Neuronal stem cell (in vitro differentiated cells): ENCODE results near the gene UGCG.

Source experiments
- DNase-seq: peaks from one replicate; pipeline ENCODE4 v3.0.0-alpha.2; 2013; ENCODE audit warnings: low spot score
- H2AFZ ChIP-seq: one replicate; pipeline ENCODE4 v1.6.1; 2013; ENCODE audit warnings: mild to moderate bottlenecking, low read length, inconsistent platforms
- H2AK5ac ChIP-seq: 2 replicates; pipeline ENCODE4 v1.6.1; 2013; ENCODE audit warnings: low read depth, mild to moderate bottlenecking, inconsistent platforms, low read length, moderate library complexity, mixed read lengths
- H2BK120ac ChIP-seq: 2 replicates; pipeline ENCODE4 v1.6.1; 2013; ENCODE audit warnings: low read depth, mild to moderate bottlenecking, inconsistent platforms, low read length, moderate library complexity, mixed read lengths
- H2BK12ac ChIP-seq: one replicate; pipeline ENCODE4 v1.6.1; 2013; ENCODE audit warnings: low read length, inconsistent platforms
- H2BK15ac ChIP-seq: 2 replicates; pipeline ENCODE4 v1.6.1; 2013; ENCODE audit warnings: mild to moderate bottlenecking, low read length, inconsistent platforms, mixed read lengths
- H2BK5ac ChIP-seq: one replicate; pipeline ENCODE4 v1.6.1; 2013; ENCODE audit warnings: inconsistent platforms, mild to moderate bottlenecking, low read length, moderate library complexity
- H3K14ac ChIP-seq: one replicate; pipeline ENCODE4 v1.6.1; 2013; ENCODE audit warnings: low read length, inconsistent platforms
- H3K18ac ChIP-seq: 2 replicates; pipeline ENCODE4 v1.6.1; 2013; ENCODE audit warnings: low read length, inconsistent platforms
- H3K23ac ChIP-seq: 2 replicates; pipeline ENCODE4 v1.6.1; 2013; ENCODE audit warnings: low read depth, mild to moderate bottlenecking, mixed read lengths, low read length, inconsistent platforms; ENCODE audit not compliant: poor library complexity
- H3K27ac ChIP-seq: replicated peaks from 3 replicates; pipeline ENCODE4 v1.5.1; 2013; ENCODE audit warnings: low read length, inconsistent platforms
- H3K27me3 ChIP-seq, 3 experiments: 2 replicates each; pipeline ENCODE4 v1.6.1; 2013; ENCODE audit warnings: low read length in 3 of 3, mild to moderate bottlenecking in 2 of 3, inconsistent platforms in 1 of 3, low read depth in 1 of 3, mixed read lengths in 1 of 3, moderate library complexity in 1 of 3; ENCODE audit not compliant: control insufficient read depth in 3 of 3, insufficient read depth in 3 of 3
- H3K36me3 ChIP-seq, 2 donors: replicated peaks in 1 of 2; 2 replicates each; pipeline ENCODE4 v1.6.1; 2013; ENCODE audit warnings: low read length in 2 of 2; ENCODE audit not compliant: control insufficient read depth in 2 of 2, insufficient read depth in 2 of 2
- H3K4ac ChIP-seq: 2 replicates; pipeline ENCODE4 v1.6.1; 2013; ENCODE audit warnings: inconsistent platforms, mild to moderate bottlenecking, low read length, moderate library complexity
- H3K4me1 ChIP-seq, 2 donors: 1 replicate in 1 of 2; 2 replicates in 1 of 2; pipeline ENCODE4 v1.6.1; 2013; ENCODE audit warnings: low read length in 2 of 2, low read depth in 1 of 2; ENCODE audit not compliant: control insufficient read depth in 2 of 2, insufficient read depth in 1 of 2
- H3K4me2 ChIP-seq: one replicate; pipeline ENCODE4 v1.6.1; 2013; ENCODE audit warnings: mild to moderate bottlenecking, low read length, inconsistent platforms; ENCODE audit not compliant: insufficient read depth, poor library complexity, severe bottlenecking
- H3K4me3 ChIP-seq, 2 donors: 2 replicates each; pipeline ENCODE4 v1.5.1; 2013; ENCODE audit warnings: low read length in 2 of 2, mild to moderate bottlenecking in 2 of 2, inconsistent platforms in 1 of 2, moderate library complexity in 1 of 2
- H3K79me1 ChIP-seq: one replicate; pipeline ENCODE4 v1.6.1; 2013; ENCODE audit warnings: low read depth, mild to moderate bottlenecking, inconsistent platforms, low read length, moderate library complexity
- H3K9ac ChIP-seq: one replicate; pipeline ENCODE4 v1.6.1; 2013; ENCODE audit warnings: mild to moderate bottlenecking, low read depth, low read length, inconsistent platforms; ENCODE audit not compliant: poor library complexity
- H3K9me3 ChIP-seq, 2 donors: replicated peaks in 1 of 2; 2 replicates each; pipeline versions ENCODE3 to v1.6.1; 2013; ENCODE audit warnings: low read length in 2 of 2, mild to moderate bottlenecking in 2 of 2, inconsistent platforms in 1 of 2, low read depth in 1 of 2, mixed read lengths in 1 of 2, moderate library complexity in 1 of 2; ENCODE audit not compliant: control insufficient read depth in 2 of 2, insufficient read depth in 1 of 2
- H4K8ac ChIP-seq: one replicate; pipeline ENCODE4 v1.6.1; 2013; ENCODE audit warnings: low read depth, mild to moderate bottlenecking, inconsistent platforms, low read length, moderate library complexity
- H4K91ac ChIP-seq: one replicate; pipeline ENCODE4 v1.6.1; 2013; ENCODE audit warnings: low read length, low read depth, mild to moderate bottlenecking, inconsistent platforms; ENCODE audit not compliant: poor library complexity
- WGBS, 2 donors: extraction: QIAGEN DNeasy Blood & Tissue Kit; methylation state at CpG; one replicate each; pipeline ENCODE4 v1.1.7; 2013; ENCODE audit warnings: missing lambda C conversion rate in 2 of 2, mixed read lengths in 1 of 2; ENCODE audit not compliant: insufficient read length in 2 of 2, insufficient replicate concordance in 1 of 2; ENCODE audit errors: extremely low coverage in 2 of 2; 5-methylcytosine and 5-hydroxymethylcytosine counted together

Gene UGCG

GRCh38 chr9:111904026-111904425 lies 7.4 kb downstream of the UGCG start:
- no peaks in the 10 kb centered on the region for H3K36me3 ChIP-seq
- no peak overlapping the region for H2AK5ac ChIP-seq
- H2BK12ac ChIP-seq: no peak overlapping the region
- H3K4me1 ChIP-seq: no peaks in the 10 kb centered on the region
- H2BK120ac ChIP-seq: no peak overlapping the region
- no peak overlapping the region for H3K9ac ChIP-seq
- DNase-seq: no peak
- no peak overlapping the region for H4K91ac ChIP-seq
- no peak overlapping the region for H4K8ac ChIP-seq
- WGBS, 2 donors: no CpG with 5 or more reads among the region's 2 CpGs
- H3K4me2 ChIP-seq: no peak overlapping the region
- no peak overlapping the region for H2AFZ ChIP-seq
- H3K27me3 ChIP-seq: no peaks in the 10 kb centered on the region
- H3K14ac ChIP-seq: no peak overlapping the region
- H3K23ac ChIP-seq: no peak overlapping the region
- H3K9me3 ChIP-seq: peaks cover 0 to 4% of the 10 kb centered on the region in 2 donors
- H3K4me3 ChIP-seq: no peak overlapping the region
- no peak overlapping the region for H3K4ac ChIP-seq
- no peak overlapping the region for H3K27ac ChIP-seq
- H3K79me1 ChIP-seq: peaks cover 9% of the 10 kb centered on the region
- H2BK15ac ChIP-seq: no peak overlapping the region
- H3K18ac ChIP-seq: no peak overlapping the region
- H2BK5ac ChIP-seq: no peak overlapping the region

GRCh38 chr9:111904891-111905291 lies 8.3 kb downstream of the UGCG start:
- Histone ChIP-seq H3K9ac (no peak overlapping the region), H2AK5ac (no peak overlapping the region), H3K18ac (no peak overlapping the region), H2BK5ac (no peak overlapping the region), H3K27me3 (no peaks in the 10 kb centered on the region), H3K23ac (no peak overlapping the region), H3K27ac (no peak overlapping the region), H4K91ac (no peak overlapping the region), H4K8ac (no peak overlapping the region), H2BK120ac (no peak overlapping the region), H2BK15ac (no peak overlapping the region), H3K14ac (no peak overlapping the region), H3K4ac (no peak overlapping the region), H3K4me1 (no peaks in the 10 kb centered on the region), H3K4me3 (no peak overlapping the region), H3K79me1 (peaks cover 9% of the 10 kb centered on the region), H2AFZ (no peak overlapping the region), H3K9me3 (peaks cover 0 to 4% of the 10 kb centered on the region in 2 donors), H3K4me2 (no peak overlapping the region), H2BK12ac (no peak overlapping the region), H3K36me3 (no peaks in the 10 kb centered on the region)
- DNase-seq: no peak
- no CpG with 5 or more reads among the region's 5 CpGs for WGBS, 2 donors

- Histone ChIP-seq H3K79me1 (peaks cover 9% of the 10 kb centered on the region), H3K27ac (no peak overlapping the region), H3K4me2 (no peak overlapping the region), H3K4me1 (no peaks in the 10 kb centered on the region), H3K23ac (no peak overlapping the region), H3K4ac (no peak overlapping the region), H2BK12ac (no peak overlapping the region), H2AFZ (no peak overlapping the region), H2BK15ac (no peak overlapping the region), H3K14ac (no peak overlapping the region), H3K36me3 (no peaks in the 10 kb centered on the region), H4K91ac (no peak overlapping the region), H2BK5ac (no peak overlapping the region), H3K18ac (no peak overlapping the region), H2AK5ac (no peak overlapping the region), H3K9ac (no peak overlapping the region), H3K27me3 (no peaks in the 10 kb centered on the region), H3K4me3 (no peak overlapping the region), H4K8ac (no peak overlapping the region), H2BK120ac (no peak overlapping the region), H3K9me3 (peaks cover 0 to 4% of the 10 kb centered on the region in 2 donors)
- no peak for DNase-seq
- WGBS, 2 donors: no CpG with 5 or more reads among the region's 5 CpGs
Observed at GRCh38 chr9:111907147-111907546, 10.5 kb downstream of the UGCG start.

GRCh38 chr9:111909444-111909843 lies 12.8 kb downstream of the UGCG start:
- Histone ChIP-seq H2AK5ac (no peak overlapping the region), H2AFZ (no peak overlapping the region), H2BK12ac (no peak overlapping the region), H4K8ac (no peak overlapping the region), H4K91ac (no peak overlapping the region), H3K4me1 (no peaks in the 10 kb centered on the region), H3K14ac (no peak overlapping the region), H3K9ac (no peak overlapping the region), H3K27ac (no peak overlapping the region), H2BK15ac (no peak overlapping the region), H3K9me3 (peaks cover 0 to 4% of the 10 kb centered on the region in 2 donors), H3K79me1 (no peaks in the 10 kb centered on the region), H3K4me2 (no peak overlapping the region), H3K4me3 (no peak overlapping the region), H3K27me3 (no peaks in the 10 kb centered on the region), H3K36me3 (peaks cover 0 to under 1% of the 10 kb centered on the region in 2 donors), H2BK5ac (no peak overlapping the region), H3K23ac (no peak overlapping the region), H3K4ac (no peak overlapping the region), H3K18ac (no peak overlapping the region), H2BK120ac (no peak overlapping the region)
- no CpG with 5 or more reads among the region's 3 CpGs for WGBS, 2 donors
- no peak for DNase-seq
